ENCODE measurements around the gene PPP1CC.

PPP1CC gene

GRCh38 chr12:110687396-110688169 lies 55.1 kb downstream of the PPP1CC start:
- no peak for DNase-seq (ENCODE audit: low spot score)

GRCh38 chr12:110686294-110686903 lies 56.3 kb downstream of the PPP1CC start:
- no peak for DNase-seq (ENCODE audit: low spot score)

- DNase-seq (ENCODE audit: low spot score), result no peak
Measured at GRCh38 chr12:110684312-110684836, 58.3 kb downstream of the PPP1CC start.

GRCh38 chr12:110683888-110684287 lies 58.8 kb downstream of the PPP1CC start:
- no peak for DNase-seq (ENCODE audit: low spot score)

- DNase-seq (ENCODE audit: low spot score), result no peak
Measured at GRCh38 chr12:110680032-110680431, 62.7 kb downstream of the PPP1CC start.

- DNase-seq (ENCODE audit: low spot score), result no peak
Measured at GRCh38 chr12:110679201-110679600, 63.5 kb downstream of the PPP1CC start.

GRCh38 chr12:110677982-110678381 lies 64.7 kb downstream of the PPP1CC start:
- DNase-seq (ENCODE audit: low spot score), result no peak

GRCh38 chr12:110677206-110677911 lies 65.3 kb downstream of the PPP1CC start:
- no peak for DNase-seq (ENCODE audit: low spot score)

- DNase-seq (ENCODE audit: low spot score), result no peak
Measured at GRCh38 chr12:110676171-110676570, 66.5 kb downstream of the PPP1CC start.

- no peak for DNase-seq (ENCODE audit: low spot score)
Measured at GRCh38 chr12:110670161-110670701, 72.5 kb downstream of the PPP1CC start.
